Naive thymus-derived CD8-positive, alpha-beta T cell (primary cell): Measurements from ENCODE around the gene IFIT1B. TPM values are rescaled to one million over a fixed set of nuclear protein-coding genes. Genes with fewer than 3 reads are reported as not detected.
"Not testable (repeated sequence)": the region's sequence is repeated elsewhere in the genome, so short reads cannot be mapped to it uniquely, and the experiment has no call there.

Experiments
- ATAC-seq, 2 donors: fragments of 150-1000 bp; cut with Tn5 transposase in 1 of 2; sonication (Bioruptor Pico), chemical (Tn5 transposase) in 1 of 2; 1 replicate in 1 of 2; 2 replicates in 1 of 2; pipeline ENCODE4 v1.10.0; 2021; ENCODE audit warnings: mild to moderate bottlenecking in 2 of 2, moderate library complexity in 2 of 2
- POLR2A ChIA-PET: fragments of 350-600 bp; sonication (Branson Sonifier 250); formaldehyde crosslinking; loops from one replicate; lab custom pipeline; 2021; ENCODE audit warnings: antibody characterized with exemption; lab: Charles Lee
- DNase-seq, 10 donors: peaks; one replicate each; pipeline versions ENCODE4 v3.0.0 to v3.0.0-alpha.2; 2020 to 2022
- H3K27ac Mint-ChIP-seq, 10 donors: one replicate each; pipeline ENCODE4 v1.8.0; 2020 to 2022; ENCODE audit warnings: mild to moderate bottlenecking in 10 of 10, mixed read lengths in 10 of 10, moderate library complexity in 4 of 10, inconsistent platforms in 1 of 10
- H3K27me3 Mint-ChIP-seq, 5 donors: one replicate each; pipeline ENCODE4 v1.8.0; 2021 to 2022; ENCODE audit warnings: mixed read lengths in 5 of 5
- H3K36me3 Mint-ChIP-seq, 3 donors: one replicate each; pipeline ENCODE4 v1.8.0; 2020 to 2022; ENCODE audit warnings: mixed read lengths in 3 of 3, mild to moderate bottlenecking in 2 of 3, inconsistent platforms in 1 of 3
- H3K4me1 Mint-ChIP-seq, 4 donors: one replicate each; pipeline ENCODE4 v1.8.0; 2021 to 2022; ENCODE audit warnings: mixed read lengths in 4 of 4
- H3K4me3 Mint-ChIP-seq, 10 donors: one replicate each; pipeline ENCODE4 v1.8.0; 2020 to 2022; ENCODE audit warnings: mild to moderate bottlenecking in 10 of 10, mixed read lengths in 10 of 10, moderate library complexity in 6 of 10, inconsistent platforms in 1 of 10
- H3K9me3 Mint-ChIP-seq, 9 donors: one replicate each; pipeline ENCODE4 v1.8.0; 2020 to 2022; ENCODE audit warnings: mixed read lengths in 9 of 9, mild to moderate bottlenecking in 3 of 9, inconsistent platforms in 1 of 9, moderate library complexity in 1 of 9
- polyA plus RNA-seq, 3 donors: library from polyadenylated mRNA; unstranded; fragments of 300-500 nt; fragmentation: Illumina TruSeq; gene quantifications; one replicate each; pipeline ENCODE4 v1.2.3, GENCODE V29; 2021
- total RNA-seq, 8 experiments: library from RNA in 2 of 8; stranded (reverse) in 2 of 8; gene quantifications; one replicate each; pipeline ENCODE4 v1.2.3 and lab custom pipeline; 2021 to 2026

The IFIT1B gene
- total and polyA plus RNA-seq, 5 experiments from 2014 or later, result not detected

DNA sequence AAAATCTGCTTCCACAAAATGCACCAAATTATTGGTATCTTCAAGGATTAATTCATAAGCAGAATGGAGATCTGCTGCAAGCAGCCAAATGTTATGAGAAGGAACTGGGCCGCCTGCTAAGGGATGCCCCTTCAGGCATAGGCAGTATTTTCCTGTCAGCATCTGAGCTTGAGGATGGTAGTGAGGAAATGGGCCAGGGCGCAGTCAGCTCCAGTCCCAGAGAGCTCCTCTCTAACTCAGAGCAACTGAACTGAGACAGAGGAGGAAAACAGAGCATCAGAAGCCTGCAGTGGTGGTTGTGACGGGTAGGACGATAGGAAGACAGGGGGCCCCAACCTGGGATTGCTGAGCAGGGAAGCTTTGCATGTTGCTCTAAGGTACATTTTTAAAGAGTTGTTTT lies 38.0 kb upstream of the IFIT1B start:
- POLR2A ChIA-PET, result interaction anchor here (0.7 kb wide), 1 partner anchor 12 kb away, joined by 6 read pairs; the partner anchor contains the start of gene IFIT3
- Mint-ChIP-seq H3K9me3 (no peaks in the 10 kb centered on the region), H3K4me3 (no peak overlapping the region), H3K36me3 (peaks cover 14 to 36% (median 15%) of the 10 kb centered on the region in 3 donors), H3K4me1 (peaks cover 8 to 35% (median 16%) of the 10 kb centered on the region in 4 donors), H3K27ac (peak overlapping the region in 1 of 10 donors; percentile 31), H3K27me3 (peaks cover 3 to 66% (median 11%) of the 10 kb centered on the region in 5 donors)
- ATAC-seq (no peak), DNase-seq (no peak)

DNA sequence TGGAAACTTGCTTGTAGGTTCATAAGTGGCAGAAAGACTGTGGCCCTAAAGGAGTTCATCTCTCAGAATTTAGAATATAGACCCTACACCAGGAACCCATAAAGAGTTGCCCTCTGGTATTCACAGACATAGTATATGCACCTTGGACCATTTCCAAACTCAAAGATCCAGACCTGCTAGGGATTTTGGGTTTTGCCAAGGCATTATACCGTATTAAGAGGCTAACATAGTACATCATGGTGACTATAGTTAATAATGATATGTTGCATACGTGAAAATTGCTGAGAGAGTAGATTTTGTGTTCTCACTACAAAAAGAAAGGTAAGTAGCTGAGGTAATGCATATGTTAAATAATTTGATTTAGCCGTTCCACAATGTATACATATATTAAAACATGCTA lies 36.2 kb upstream of the IFIT1B start:
- Mint-ChIP-seq H3K4me1 (peaks cover 0 to 18% (median 5%) of the 10 kb centered on the region in 4 donors), H3K36me3 (peaks cover 14 to 36% (median 15%) of the 10 kb centered on the region in 3 donors), H3K27me3 (peaks cover 4 to 56% (median 11%) of the 10 kb centered on the region in 5 donors), H3K4me3 (no peak overlapping the region), H3K27ac (no peak overlapping the region), H3K9me3 (no peaks in the 10 kb centered on the region)
- ATAC-seq (no peak), DNase-seq (no peak)
- POLR2A ChIA-PET, result interaction anchor here (0.8 kb wide), 1 partner anchor 10 kb away, joined by 3 read pairs; no protein-coding TSS in a partner anchor

DNA sequence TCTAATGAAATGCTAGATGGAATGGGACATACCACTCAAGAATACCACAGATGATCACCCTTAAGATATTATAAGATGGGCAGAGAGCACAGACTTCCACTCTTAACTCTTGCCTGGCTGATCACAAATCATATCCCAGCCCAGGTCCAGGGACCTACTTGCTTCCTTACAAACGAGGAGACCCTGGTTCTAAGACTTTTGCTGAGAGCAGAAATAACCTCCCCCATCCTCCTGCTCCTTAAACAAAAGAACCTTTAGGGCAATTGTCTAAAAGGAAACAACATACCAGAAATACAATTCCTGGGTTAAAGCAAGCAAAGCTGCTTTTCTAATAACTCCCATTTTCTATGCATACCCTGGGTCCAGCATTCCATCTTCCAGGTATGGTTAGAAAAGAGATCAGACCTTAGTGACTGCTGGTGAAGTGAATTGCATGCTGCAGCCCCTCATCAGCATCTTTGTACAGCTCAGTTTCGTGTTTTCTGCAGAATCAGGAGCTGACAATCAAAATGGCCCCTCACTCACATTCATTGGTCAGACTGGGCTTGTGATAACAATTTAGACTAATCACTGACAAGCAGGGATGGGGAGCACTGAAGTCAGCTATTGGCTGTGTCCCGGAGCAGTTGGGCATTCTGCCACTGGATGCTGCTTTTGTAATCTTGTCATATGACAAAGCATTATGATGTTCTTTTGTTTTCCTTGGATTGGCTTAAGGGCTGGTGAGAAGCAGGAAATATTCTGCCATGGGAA lies 35.5 kb upstream of the IFIT1B start:
- ATAC-seq (no peak), DNase-seq (no peak)
- H3K36me3 Mint-ChIP-seq, result peaks cover 14 to 32% (median 15%) of the 10 kb centered on the region in 3 donors
- H3K27ac Mint-ChIP-seq, result peak overlapping the region in 1 of 10 donors; percentile 4
- no peak overlapping the region for H3K4me3 Mint-ChIP-seq
- H3K9me3 Mint-ChIP-seq, result no peaks in the 10 kb centered on the region
- H3K27me3 Mint-ChIP-seq, result peaks cover 4 to 56% (median 11%) of the 10 kb centered on the region in 5 donors
- peaks cover 0 to 12% (median 4%) of the 10 kb centered on the region in 4 donors for H3K4me1 Mint-ChIP-seq
- POLR2A ChIA-PET, result no interaction called here

DNA sequence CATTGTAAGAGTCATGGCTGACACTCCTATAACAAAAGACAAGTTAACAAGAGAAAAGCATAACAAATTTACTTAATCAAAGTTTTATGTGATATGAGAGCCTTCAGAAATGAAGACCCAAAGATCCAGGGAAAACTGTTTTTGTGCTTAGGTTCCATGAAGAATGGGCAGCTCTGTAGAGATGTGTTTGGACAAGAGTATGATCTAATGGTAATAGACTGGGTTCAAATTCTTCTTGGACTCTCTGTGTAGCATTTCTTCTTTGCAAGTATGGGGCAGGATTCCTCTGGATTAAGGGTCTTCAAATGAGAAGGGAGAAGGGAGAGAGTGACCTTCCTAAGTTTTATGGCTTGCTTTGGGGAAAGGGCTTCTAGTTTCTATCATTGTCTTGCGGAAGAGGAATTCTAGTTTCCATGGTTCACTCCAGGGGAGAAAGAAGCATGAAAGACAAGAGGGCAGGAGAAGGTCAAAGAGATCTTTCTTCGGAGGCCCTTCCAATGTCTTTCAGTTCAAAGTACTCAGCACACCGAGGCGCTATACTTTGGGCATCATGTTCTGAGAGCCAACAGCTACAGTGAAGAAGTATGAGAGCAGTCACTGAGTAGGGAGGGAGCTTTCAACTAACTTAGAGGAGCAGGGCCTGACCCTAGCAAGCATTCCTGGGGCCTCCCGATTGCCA lies 34.6 kb upstream of the IFIT1B start:
- Mint-ChIP-seq H3K9me3 (no peaks in the 10 kb centered on the region), H3K4me1 (peaks cover 0 to 14% (median 2%) of the 10 kb centered on the region in 4 donors), H3K36me3 (peaks cover 14 to 24% (median 15%) of the 10 kb centered on the region in 3 donors), H3K27ac (no peak overlapping the region), H3K4me3 (no peak overlapping the region), H3K27me3 (peaks cover 4 to 56% (median 11%) of the 10 kb centered on the region in 5 donors)
- POLR2A ChIA-PET, result no interaction called here
- no peak for DNase-seq
- no peak for ATAC-seq

- POLR2A ChIA-PET, result no interaction called here
- ATAC-seq, result no peak
- H3K27me3 Mint-ChIP-seq, result peaks cover 3 to 48% (median 6%) of the 10 kb centered on the region in 5 donors
Measured at GRCh38 chr10:89344156-89344555, 33.7 kb upstream of the IFIT1B start.

DNA sequence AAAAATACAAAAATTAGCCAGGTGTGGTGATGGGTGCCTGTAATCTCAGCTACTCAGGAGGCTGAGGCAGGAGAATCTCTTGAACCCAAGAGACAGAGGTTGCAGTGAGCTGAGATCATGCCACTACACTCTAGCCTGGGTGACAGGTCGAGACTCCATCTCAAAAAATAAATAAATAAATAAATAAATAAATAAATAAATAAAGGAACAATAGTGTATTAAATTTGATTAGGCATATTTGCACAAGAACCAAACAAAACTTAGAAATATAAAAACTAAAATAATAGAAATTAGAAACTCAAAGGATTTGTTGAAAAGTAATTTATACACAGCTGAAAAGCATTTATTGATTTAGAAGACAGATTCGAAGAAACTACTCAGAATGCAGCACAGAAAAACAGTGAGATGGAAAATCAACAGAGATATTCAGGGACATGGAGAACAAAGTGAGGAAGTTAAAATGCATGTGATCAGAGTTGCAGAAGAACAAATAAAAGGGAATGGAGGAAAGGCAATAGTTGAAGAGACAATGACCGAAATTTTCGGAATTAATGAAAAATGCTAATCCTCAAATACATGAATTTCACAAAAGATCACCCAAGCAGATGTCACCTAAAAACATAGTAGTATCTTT lies 32.4 kb upstream of the IFIT1B start:
- peaks cover 0 to 43% (median 5%) of the 10 kb centered on the region in 5 donors for H3K27me3 Mint-ChIP-seq
- POLR2A ChIA-PET, result no interaction called here
- no peak for ATAC-seq

More at GRCh38 chr10:89344156-89344555, 33.7 kb upstream of the IFIT1B start:
- no peak overlapping the region for H3K4me3 Mint-ChIP-seq
- H3K27ac Mint-ChIP-seq, result peak overlapping the region in 1 of 10 donors; percentile 46
- H3K9me3 Mint-ChIP-seq, result no peaks in the 10 kb centered on the region
- no peak for DNase-seq
- H3K36me3 Mint-ChIP-seq, result peaks cover 8 to 14% (median 9%) of the 10 kb centered on the region in 3 donors
- H3K4me1 Mint-ChIP-seq, result peaks cover 0 to 16% (median 2%) of the 10 kb centered on the region in 4 donors

DNA sequence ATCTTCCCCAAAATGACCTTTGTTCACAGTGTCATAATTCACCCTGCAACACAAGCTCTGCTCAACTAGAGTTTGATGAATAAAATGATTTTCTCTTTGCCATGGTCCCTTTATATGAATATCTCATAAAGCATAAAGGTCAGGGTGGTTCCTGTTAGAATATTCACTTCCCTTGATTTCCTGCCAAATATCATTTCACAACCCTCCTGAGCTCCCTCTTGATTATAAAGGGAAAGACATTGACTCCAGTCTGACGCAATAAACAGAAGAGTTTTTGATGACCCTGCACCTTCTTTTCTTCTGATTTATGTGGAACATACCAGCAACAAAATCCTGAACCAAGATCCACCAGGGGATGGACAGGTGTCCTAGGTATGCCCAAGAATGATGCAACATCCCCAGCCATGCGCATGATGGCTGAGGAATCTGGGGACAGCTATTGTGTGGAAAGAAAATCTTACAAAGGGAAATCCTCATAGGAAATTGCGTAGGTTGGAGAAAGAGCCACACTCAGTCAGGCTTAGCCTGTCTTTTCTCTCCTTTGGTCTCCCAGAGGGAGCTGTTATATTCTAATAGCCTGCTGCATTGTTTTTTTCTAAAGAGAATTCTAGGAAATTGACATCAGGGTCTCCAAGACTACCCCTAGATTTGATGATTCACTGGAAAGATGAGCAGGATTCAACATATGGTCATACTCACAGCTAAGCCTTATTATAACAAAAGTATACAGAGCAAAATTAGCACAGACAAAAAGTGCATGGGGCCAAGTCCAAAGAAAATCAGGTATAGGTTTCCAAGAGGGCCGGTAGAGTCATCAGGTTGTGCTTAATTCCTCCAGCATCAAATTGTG lies 31.2 kb upstream of the IFIT1B start:
- H3K27ac Mint-ChIP-seq, result no peak overlapping the region

More for the DNA sequence above, 32.4 kb upstream of the IFIT1B start:
- H3K4me1 Mint-ChIP-seq, result peaks cover 0 to 18% (median 0%) of the 10 kb centered on the region in 4 donors
- peaks cover 0 to 3% (median 0%) of the 10 kb centered on the region in 3 donors for H3K36me3 Mint-ChIP-seq
- H3K4me3 Mint-ChIP-seq, result no peak overlapping the region
- no peak for DNase-seq
- no peaks in the 10 kb centered on the region for H3K9me3 Mint-ChIP-seq
- H3K27ac Mint-ChIP-seq, result no peak overlapping the region

GRCh38 chr10:89347701-89348457 lies 30.0 kb upstream of the IFIT1B start:
- no peaks in the 10 kb centered on the region for H3K9me3 Mint-ChIP-seq
- DNase-seq, result no peak
- peaks cover 0 to 22% (median 0%) of the 10 kb centered on the region in 4 donors for H3K4me1 Mint-ChIP-seq
- ATAC-seq, result no peak
- POLR2A ChIA-PET, result interaction anchor here (0.5 kb wide), 1 partner anchor 13 kb away, joined by 3 read pairs; no protein-coding TSS in a partner anchor
- peaks cover 3 to 40% (median 6%) of the 10 kb centered on the region in 5 donors for H3K27me3 Mint-ChIP-seq
- no peak overlapping the region for H3K27ac Mint-ChIP-seq
- H3K4me3 Mint-ChIP-seq, result no peak overlapping the region
- no peaks in the 10 kb centered on the region for H3K36me3 Mint-ChIP-seq

More for the DNA sequence above, 31.2 kb upstream of the IFIT1B start:
- Mint-ChIP-seq H3K4me1 (peaks cover 0 to 22% (median 0%) of the 10 kb centered on the region in 4 donors), H3K4me3 (no peak overlapping the region), H3K36me3 (no peaks in the 10 kb centered on the region), H3K9me3 (no peaks in the 10 kb centered on the region), H3K27me3 (peaks cover 0 to 37% (median 6%) of the 10 kb centered on the region in 5 donors)
- ATAC-seq, result no peak
- no peak for DNase-seq
- POLR2A ChIA-PET, result no interaction called here

DNA sequence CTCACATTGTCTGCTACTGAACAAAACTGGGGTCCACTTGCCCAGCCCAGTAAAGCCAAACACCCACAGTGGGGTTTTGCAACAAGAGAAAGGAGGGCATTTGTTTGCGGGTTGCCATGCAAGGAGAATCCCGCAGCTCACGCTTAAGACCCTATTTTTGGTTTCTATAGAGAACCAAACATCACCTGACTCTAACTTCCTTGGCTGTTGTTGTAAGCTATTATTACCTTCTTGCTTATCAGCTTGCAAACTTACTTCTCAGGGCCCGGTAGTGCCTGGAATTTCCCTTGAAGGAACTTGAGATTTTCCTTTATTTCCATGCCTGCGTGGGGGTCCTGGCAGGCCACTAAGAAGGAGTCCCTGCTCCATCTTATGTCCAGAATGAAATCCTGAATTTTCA lies 29.4 kb upstream of the IFIT1B start:
- H3K27me3 Mint-ChIP-seq, result peaks cover 3 to 38% (median 6%) of the 10 kb centered on the region in 5 donors
- H3K9me3 Mint-ChIP-seq, result peaks cover 0 to 2% (median 0%) of the 10 kb centered on the region in 9 donors
- H3K4me1 Mint-ChIP-seq, result peaks cover 0 to 22% (median 0%) of the 10 kb centered on the region in 4 donors
- POLR2A ChIA-PET, result no interaction called here
- no peak overlapping the region for H3K4me3 Mint-ChIP-seq
- no peak overlapping the region for H3K27ac Mint-ChIP-seq
- peaks cover 1 to 4% (median 2%) of the 10 kb centered on the region in 3 donors for H3K36me3 Mint-ChIP-seq
- ATAC-seq, result no peak
- no peak for DNase-seq

DNA sequence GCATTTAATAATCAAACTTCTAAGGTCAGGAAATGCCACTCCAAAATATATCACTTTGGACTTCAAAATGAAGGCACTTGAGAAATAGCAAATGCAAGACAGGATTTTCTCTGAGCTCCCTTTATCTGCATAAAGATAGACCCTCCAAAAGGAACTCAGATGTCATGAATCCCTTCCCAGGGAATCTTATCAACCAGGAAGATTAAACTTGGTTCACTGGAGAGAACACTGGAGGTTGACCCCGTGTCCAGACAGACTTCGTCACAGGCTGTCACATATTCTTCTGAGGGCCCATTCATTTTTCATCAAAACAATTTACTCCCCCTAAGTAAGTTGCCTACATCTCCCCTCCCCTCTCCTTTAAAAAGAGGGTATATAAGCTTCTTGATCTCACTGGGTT lies 28.9 kb upstream of the IFIT1B start:
- Mint-ChIP-seq H3K27ac (no peak overlapping the region), H3K9me3 (peaks cover 0 to 4% (median 0%) of the 10 kb centered on the region in 9 donors), H3K4me1 (peaks cover 0 to 22% (median 0%) of the 10 kb centered on the region in 4 donors), H3K36me3 (peaks cover 1 to 6% (median 2%) of the 10 kb centered on the region in 3 donors), H3K4me3 (no peak overlapping the region), H3K27me3 (peaks cover 4 to 33% (median 6%) of the 10 kb centered on the region in 5 donors)
- DNase-seq, result no peak
- no peak for ATAC-seq
- POLR2A ChIA-PET, result no interaction called here

GRCh38 chr10:89350631-89351315 lies 27.1 kb upstream of the IFIT1B start:
- peaks cover 2 to 25% (median 10%) of the 10 kb centered on the region in 5 donors for H3K27me3 Mint-ChIP-seq
- ATAC-seq, DNase-seq, H3K9me3 Mint-ChIP-seq, POLR2A ChIA-PET, H3K27ac Mint-ChIP-seq, H3K4me3 Mint-ChIP-seq, H3K36me3 Mint-ChIP-seq: not testable (repeated sequence)
- H3K4me1 Mint-ChIP-seq, result peaks cover 0 to 22% (median 0%) of the 10 kb centered on the region in 4 donors
